HuH-7 (cell line): ENCODE data around the gene SLC6A11.

Experiments
- DNase-seq: peaks from one replicate; pipeline ENCODE4 v3.0.0; 2011; ENCODE audit warnings: low spot score

The SLC6A11 gene

DNA sequence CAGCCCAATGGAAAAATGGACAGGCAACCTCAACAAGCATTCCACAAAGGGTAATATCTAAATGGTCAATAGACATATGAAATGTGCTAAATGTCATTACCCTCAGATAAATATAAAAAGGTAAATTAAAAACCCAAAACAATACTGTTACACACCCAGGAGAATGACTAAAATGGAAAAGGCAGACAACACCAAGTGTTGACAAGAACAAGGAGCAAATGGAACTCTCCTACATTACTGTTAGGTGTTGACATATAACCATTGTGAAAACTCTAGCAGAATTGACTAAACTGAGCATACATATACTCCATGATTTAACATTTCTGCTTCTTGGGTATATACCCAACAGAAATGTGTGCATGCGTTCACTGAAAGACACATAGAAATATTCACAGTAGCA lies 25.3 kb upstream of the SLC6A11 start:
- DNase-seq, result no peak

DNA sequence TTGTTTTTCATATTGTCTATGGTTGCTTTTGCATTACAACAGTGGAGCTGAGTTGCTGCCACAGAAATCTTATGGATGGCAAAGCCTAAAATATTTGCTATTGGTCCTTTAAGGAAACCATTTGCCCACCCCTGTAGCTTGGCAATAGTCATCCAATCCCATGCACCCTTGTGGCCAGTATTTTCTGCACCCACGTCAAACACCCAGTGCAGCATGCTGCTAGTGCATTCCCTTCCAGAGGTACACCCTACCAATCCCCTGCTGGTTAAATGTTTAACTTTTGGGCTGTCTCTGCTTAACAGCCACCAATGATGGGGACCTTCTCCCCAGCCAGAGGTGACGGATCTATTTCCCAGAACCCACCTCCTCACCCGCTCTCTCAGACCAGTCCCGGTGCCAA lies 23.8 kb upstream of the SLC6A11 start:
- DNase-seq, result no peak

DNA sequence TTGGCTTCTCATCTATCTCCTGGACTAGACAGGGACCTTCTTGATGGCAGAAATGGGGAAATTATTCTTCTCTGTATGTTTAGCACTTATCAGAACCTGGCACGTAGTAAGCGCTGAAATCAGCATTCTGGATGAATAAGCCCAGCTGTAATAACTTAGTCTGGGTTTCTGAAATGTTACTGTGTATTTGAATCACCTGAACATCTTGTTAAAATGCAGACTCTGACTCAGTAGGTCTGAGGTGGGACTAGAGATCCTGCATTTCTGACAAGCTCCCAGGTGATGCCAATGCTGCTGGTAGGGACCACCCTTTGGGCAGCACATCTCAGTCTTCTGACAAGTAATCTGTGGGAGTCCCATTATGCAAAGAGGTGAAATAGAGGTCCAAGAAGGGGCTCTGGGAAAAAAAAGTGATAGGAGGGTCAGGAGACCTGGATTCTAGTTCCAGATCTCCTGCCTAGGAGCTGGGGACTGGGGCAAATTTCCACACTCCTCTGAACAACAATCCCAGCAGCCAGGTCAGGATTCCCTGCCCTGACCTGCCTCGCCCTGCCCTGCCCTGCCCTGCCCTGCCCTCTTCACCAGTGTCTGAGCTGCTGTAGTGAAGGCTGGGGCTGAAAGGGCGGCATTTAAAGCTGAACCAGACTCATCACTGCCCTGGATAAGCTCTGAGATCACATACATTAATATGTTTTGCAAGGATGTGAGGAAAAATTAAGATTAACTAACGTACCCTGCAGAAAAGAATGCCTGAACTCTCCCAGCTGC lies 17.2 kb upstream of the SLC6A11 start:
- no peak for DNase-seq

DNA sequence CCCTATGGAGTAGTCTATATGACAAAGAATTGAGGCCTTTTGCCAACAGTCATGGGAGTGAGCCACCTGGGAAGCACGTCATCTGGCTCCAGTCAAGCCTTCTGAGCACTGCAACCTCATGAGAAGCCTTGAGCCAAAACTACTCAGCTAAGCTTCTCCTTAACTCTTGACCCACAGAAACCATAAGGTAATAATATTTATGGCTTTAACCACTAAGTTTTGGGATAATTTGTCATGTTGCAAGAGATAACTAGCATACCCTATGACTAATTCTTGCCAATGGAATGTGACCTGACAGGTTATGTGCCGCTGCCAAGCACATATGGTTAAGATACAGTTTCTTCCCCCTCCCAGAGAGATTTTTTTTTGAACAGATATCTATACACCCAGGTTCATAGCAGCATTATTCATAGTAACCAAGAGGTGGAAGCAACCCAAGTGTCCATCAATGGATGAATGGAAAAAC lies 11.8 kb upstream of the SLC6A11 start:
- DNase-seq, result no peak

DNA sequence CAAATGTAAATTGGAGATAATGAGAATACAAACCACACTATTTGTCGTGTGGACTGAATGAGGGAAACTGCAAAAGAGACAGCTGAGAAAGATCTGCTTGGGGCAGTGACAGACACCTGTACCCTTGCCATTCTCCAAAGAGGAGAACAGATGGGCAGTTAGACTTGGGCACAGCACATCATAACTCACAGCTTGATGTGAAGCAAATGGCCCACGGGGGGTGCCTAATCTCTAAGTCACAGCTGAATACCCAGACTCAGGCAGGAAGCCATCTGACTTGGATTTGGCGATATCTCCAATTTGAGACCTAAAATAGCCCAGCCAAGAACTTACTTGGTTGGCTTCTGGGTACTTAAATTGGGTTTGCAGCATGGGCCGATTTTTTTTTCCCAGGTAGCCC lies 10.0 kb upstream of the SLC6A11 start:
- no peak for DNase-seq

DNA sequence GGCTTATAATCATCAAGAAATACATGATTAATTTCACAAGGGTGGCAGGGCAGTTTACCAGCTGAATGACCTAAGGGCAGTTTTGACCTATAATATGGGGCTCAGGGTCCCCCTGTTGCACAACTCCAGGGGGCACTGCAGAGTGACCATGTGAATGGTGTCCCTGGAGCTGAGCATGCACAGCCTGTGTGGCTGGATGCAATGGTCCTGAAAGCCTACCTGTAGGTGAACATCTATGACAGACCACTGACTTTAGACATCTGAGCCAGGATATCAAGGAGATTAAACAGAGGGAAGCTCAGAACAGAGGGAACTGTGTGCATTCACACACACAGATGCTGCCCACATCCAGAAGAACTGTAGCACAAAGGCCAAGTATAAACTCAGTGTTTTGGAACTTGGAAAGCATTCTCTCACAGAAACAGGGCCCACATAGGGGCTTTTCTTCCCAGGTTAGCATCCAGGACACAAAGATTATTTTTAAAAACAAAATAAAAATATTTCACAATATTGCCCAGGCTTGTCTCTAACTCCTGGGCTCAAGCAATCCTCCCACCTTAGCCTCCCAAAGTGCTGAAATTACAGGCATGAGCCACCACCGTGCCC lies 7.8 kb upstream of the SLC6A11 start:
- no peak for DNase-seq

DNA sequence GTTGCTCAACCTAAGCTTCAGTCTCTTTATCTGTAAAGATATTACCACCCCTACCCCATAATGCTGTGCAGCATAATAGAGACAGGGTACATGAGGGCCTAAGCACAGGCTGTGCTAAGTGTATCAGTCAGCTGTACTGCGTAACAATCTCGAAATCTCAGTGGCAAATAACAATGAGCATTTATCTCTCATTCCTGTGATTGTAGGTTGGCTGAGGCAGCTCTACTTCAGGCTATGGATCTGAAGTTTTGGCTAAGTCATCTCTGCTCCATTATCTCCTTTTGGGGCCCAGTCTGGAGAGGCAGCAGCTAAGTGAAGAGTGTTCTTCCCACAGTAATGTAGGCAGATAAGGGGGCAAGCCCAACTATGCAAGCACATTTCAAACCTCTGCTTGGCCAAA lies 7.1 kb upstream of the SLC6A11 start:
- DNase-seq, result no peak

DNA sequence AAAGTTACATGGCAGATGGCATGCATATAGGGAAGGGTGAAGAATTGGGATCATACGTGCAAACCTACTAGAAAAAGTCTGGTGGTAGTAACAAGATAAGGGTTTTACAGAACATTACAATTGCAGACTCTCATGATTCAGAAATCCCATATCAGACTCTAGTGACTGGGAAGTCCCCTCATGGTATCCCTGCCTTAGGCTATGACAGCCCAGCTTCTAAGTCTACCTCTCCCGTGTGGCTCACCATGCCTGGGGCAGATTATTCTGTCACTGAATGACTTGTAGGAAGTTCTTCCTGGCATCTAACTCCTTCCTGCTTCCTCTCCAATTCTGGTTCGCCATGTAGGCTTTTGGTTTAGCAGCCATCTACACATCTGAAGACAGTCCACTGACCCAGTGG lies 5.7 kb upstream of the SLC6A11 start:
- no peak for DNase-seq

DNA sequence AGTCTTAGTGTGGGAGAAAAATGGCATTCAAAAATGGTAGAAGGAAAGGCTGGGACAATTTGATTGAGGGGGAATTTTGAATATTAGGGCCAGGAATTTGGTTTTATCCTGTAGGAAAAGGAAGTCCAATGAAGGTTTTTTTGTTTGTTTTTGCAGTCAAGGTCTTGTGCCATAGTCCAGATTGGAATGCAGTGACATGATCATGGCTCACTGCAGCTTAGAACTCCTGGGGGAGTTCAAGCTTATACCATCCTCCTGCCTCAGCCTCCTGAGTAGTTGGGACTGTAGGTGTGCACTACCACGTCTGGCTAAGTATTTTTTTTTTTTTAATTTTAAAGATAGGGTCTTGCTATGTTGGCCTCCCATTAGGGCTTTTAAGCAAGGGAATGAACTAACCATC lies 2.6 kb upstream of the SLC6A11 start:
- no peak for DNase-seq

DNA sequence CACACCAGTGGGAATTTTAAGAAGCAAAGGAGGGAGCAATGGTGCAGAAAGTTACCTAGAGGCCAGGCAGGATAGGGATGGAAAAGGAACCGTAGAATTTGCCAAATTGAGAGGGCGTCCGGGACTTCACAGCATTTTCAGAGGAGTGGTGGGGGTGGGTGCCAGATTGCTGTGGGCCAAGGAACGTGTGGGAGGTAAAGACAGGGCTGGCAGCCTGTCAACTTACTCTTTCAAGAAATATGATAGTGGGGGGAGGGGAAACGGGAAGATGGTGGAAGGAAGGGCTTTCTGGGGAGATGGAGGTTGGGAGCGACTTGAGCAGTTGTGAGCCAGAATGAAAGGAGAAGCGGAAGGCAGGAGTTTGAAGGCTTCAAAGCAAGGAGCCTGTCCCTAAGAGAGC lies 1.4 kb upstream of the SLC6A11 start:
- DNase-seq, result no peak

DNA sequence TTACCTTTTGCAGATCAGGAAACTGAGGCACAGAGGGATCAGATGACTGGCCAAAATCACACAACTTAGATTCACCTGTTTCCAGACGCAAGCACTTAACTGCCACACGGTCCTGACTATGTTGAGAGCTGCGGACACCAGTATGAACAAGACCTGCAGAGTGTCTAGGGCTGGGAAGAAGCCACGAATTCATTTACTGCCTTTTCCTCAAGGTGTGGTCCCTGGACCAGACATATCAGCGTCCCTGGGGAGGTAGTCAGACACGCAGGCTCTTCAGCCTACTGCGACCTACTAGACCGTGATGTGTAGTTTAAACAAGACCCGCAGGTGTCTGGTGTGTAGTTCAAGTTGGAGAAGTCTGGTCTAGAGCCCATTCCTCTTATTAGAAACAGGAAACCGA lies 541 bp upstream of the SLC6A11 start:
- DNase-seq, result no peak

DNA sequence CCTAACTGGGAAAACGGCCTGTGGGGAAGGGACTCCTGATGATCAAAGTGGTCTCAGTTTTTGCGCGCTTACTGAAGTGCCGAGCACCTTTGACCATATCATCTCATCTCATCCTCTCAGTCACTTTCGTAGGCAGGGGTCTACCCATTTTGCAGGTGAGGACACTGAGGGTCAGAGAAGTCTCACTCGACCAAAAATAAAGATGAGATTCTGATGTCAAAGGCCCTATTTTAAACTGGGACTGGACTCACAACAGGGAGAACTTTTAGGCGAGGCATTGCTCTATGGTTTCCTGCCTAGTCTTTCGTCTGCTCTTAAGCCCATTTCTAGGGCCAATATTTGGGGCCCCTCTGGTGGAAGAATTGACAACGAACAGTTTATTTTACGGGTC lies 830 bp downstream of the SLC6A11 start:
- DNase-seq, result no peak

DNA sequence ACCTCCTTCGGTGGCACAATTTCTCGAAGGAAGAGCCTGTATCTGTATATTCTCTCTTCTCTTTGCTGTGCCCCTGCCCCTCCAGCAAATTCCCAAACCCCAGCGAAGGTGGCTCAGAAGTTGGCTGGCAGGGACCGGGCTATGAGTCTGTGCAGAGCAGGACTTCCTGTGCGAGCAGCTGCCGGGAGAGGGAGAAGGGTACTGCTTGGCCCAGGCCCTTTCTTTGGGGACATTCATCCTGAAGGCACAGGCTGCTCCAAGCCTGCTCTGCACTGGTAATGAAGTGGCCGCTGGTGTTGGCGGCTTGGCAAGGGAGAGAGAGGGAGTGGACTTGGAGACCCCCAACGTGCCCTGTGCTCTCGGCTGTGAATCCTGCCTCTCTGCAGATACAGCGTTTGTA lies 1.5 kb downstream of the SLC6A11 start:
- DNase-seq, result peak; percentile 60

DNA sequence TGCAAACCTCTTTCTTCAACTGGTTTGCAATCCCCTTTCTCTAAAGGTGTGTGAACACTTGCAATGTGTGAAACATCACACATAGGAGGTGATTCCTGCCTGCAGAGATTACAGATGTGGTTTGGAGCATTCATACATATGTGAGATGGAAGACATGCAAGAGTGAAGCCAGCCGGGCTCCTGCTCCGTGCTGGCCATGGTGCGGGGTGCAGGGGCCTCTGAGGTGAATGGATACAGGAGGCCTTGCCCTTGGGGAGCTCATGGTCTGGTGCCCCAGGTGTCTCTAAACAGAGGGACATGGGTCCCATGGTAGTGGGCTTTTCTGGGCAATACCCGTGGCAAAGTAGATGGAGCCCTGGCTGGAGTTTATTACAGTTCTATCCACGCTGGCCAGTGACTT lies 6.0 kb downstream of the SLC6A11 start:
- no peak for DNase-seq

DNA sequence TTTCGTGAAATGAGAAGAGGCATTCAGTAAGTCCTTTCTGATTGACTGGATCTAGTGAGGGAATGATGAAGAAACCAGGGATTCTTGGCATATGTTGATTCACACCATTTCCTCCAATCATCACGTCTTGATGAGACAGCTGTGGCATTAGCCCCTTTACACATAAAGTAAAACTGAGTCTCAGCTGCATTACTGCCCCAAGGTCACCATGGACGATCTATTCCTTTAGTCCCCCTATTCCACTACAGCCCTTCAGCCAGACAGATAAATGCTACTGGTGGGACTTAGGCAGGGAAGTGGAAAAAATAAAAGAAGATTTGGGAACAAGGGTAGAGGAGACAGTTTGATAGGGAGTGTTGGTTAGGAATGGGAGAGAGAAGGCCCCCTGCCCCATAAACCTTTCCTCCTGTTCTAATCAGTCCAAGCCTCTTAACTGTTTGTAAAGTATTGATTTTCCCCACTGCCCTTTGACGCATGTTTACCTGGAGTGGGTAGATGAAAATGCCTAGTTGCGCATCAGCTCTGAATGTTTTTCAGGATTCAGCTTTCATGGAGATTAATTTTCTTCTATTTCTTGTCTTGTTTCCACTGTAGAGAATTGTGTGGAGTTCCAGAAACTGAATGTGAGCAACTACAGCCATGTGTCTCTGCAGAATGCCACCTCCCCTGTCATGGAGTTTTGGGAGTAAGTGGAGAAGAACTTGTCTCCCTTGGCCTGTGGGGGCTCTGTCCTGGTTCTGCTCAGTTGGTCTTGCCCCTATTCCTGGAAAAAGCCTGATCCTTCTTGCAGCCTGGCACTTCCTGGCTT lies 6.9 kb downstream of the SLC6A11 start:
- peak; percentile 66 for DNase-seq

DNA sequence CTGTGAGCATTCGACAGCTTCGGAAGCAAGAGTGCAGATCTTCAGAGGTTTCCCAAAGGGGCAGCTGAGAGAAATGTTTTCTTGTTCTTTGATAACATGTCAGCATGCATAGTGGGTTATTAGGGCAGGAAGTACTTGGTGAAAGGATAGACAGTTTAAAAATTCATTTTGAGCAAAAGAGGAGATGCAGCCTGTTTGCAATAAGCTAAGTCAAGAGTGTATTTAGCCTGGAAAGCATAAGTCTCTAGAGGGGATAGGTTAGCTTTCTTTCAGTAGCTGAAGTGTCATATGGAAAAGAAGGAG lies 7.4 kb downstream of the SLC6A11 start:
- DNase-seq, result no peak

DNA sequence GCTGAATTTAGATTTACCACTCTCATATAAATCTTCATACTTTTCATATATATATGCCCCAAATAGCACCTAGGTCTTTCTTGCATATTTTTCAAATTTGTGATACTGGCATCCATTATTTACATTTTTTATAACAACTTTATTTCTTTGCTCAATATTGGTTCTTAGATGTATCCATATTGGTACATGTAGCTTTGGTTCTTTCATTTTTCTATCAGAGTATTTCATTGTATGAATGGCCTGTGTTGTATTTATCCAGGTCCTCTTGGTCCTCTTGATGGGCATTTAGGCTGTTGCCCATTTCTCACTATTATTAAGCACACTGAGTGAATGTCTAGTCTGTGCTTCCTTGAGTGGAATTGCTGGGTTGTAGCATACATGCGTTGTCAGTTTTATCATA lies 8.4 kb downstream of the SLC6A11 start:
- DNase-seq, result no peak

DNA sequence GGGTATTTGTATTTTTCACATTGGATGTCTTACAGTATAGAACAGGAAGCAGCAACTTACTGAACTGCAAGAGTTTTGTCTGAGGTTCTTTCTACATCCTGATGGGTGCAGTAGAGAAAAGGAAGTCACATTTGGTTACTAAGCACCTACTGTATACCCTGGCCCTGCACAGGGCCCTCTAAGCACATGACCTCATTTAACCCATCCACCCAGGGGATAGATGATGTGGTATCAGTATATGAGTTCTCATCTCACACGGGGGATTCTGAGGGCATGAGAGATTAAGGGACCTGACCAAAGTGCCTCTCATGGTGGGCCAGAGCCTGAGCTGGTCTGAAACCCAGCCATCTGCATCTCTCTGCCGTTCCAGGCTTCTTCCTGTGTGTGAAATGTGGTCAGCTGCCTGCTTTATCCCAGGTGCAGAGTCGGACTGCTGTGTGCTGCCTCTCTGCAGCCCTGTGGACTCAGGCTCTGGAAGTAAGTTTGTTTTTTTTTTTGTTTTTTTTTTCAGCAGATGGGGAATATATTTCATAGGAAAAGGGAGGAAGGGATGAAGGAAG lies 17.9 kb downstream of the SLC6A11 start:
- no peak for DNase-seq

DNA sequence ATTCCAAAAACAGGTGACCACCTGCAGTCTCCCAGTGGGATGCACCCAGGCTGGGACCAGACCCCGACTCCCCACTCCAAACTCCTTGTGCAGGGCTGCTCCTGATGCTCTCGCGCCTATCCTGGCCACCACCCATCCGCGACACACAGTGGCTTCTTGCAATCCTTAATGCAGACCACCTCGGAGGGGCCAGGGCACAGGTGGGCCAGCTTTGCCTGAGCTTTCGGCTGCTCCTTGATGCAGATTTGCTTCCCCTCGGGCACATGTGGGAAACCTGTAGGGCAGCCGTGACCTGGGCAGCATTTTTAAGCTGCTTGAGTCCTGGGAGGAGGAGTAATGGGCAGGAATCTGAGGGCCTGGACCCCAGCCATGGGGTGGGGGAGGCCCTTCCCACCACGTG lies 18.9 kb downstream of the SLC6A11 start:
- DNase-seq, result no peak

DNA sequence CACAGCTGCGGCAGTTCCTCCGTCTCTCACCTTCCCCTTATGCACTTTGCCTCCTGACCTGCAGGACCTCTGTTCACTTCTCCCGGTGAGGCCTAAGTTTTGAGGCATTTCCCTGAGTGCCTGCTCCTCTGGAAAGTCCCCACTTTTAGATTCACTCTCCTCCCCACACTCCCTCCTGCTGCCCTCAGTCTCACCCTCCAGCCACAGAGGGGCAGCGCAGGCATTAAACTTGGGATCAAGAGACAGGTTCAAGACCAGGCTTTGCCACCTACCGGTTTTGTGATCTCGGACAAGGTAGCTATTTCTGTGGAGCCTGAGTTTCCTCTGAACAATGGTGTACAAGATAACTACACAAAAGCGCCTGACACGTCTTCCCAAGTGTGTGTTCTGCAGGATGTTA lies 19.4 kb downstream of the SLC6A11 start:
- DNase-seq, result peak; percentile 46

DNA sequence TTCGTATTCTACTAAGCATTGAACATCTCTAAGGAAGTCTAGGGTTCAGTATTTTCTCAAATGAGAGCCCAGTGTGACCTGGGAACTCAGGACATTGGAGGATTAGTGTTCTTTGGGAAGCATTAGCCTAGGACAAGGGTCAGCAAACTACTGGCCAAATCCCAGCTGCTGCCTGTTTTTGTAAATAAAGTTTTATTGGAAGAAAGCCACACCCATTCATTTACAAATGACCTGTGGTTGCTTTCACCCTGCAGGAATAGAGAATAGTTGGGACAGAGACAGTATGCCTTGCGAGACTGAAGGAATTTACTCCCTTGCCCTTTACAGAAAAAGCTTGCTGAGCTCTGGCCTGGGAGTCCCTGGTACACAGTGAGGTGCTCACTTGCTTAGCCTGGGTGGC lies 20.6 kb downstream of the SLC6A11 start:
- no peak for DNase-seq

DNA sequence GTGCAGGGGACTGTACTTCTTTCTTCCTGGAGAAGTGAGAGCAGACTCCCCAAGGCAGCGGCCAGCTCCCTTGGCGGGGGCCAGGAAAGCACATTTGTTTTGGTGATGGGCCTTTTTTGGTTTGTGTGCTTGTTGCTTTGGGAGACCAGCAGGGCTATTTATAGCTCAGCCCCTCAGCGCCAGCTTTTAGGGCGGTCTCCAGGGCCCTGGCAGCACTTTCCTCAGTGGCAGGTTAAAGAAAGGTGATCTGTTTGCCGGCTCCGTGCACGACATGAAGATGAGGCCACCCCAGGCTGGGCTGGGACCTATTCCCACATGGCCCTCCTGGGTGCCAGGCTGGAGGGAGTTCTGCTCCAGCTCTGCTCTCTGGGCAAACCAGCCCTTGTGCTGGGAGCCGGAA lies 21.8 kb downstream of the SLC6A11 start:
- no peak for DNase-seq

DNA sequence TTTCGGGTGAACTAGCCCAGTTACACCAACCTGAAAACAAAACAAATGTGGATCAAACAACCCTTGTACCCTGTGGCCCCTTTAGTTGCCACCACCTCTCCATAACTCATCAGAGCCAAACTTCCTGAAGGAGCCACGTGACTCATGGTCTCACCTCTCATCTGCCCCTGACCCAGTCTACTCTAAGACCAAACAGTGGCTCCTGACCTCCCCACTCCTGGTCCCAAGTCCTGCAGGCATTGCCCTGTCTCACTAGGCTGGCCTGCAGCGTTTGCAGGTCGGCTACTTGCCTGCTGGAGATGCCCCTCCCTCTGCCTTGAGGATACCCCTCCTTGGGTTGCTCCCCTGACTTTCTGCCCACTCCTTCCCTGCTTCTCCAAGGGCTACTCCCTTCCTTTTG lies 23.1 kb downstream of the SLC6A11 start:
- no peak for DNase-seq
